ENCODE data around the gene NOS1. TPM values are rescaled to one million over a fixed set of nuclear protein-coding genes. Genes with fewer than 3 reads are reported as not detected.

The NOS1 gene
- total and polyA plus RNA-seq, 2 experiments from 2014 or later = 0.63 to 3.0 TPM

DNA sequence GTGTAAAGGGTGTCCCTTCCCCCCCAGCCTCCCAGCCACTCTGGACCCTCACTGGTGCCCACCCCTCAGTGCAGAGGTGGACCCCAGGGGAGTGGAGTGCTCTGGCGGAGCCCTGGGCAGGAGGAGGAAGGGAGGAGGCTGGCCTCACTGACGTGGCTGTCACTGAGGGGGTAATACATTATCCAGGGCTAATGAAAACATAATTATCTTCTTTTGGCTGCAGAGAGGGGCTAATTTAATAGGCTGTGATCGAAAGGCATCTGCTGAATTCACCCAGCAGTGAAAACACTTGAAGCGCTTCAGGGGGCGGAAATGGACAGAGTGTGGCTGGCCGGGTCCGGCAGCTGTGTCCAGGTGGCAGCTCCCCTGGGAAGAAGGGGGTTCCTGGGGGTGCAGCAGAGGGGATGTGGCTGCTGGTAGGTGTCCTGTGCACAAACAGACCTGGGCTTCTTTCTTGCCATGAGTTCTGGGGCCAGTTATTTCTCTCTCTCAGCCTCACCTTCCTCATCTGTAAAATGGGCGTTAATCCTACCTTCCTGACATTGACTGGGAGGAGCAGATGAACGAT, 3.7 kb upstream of the NOS1 start (continued):
- TF ChIP-seq, protein P1, sequence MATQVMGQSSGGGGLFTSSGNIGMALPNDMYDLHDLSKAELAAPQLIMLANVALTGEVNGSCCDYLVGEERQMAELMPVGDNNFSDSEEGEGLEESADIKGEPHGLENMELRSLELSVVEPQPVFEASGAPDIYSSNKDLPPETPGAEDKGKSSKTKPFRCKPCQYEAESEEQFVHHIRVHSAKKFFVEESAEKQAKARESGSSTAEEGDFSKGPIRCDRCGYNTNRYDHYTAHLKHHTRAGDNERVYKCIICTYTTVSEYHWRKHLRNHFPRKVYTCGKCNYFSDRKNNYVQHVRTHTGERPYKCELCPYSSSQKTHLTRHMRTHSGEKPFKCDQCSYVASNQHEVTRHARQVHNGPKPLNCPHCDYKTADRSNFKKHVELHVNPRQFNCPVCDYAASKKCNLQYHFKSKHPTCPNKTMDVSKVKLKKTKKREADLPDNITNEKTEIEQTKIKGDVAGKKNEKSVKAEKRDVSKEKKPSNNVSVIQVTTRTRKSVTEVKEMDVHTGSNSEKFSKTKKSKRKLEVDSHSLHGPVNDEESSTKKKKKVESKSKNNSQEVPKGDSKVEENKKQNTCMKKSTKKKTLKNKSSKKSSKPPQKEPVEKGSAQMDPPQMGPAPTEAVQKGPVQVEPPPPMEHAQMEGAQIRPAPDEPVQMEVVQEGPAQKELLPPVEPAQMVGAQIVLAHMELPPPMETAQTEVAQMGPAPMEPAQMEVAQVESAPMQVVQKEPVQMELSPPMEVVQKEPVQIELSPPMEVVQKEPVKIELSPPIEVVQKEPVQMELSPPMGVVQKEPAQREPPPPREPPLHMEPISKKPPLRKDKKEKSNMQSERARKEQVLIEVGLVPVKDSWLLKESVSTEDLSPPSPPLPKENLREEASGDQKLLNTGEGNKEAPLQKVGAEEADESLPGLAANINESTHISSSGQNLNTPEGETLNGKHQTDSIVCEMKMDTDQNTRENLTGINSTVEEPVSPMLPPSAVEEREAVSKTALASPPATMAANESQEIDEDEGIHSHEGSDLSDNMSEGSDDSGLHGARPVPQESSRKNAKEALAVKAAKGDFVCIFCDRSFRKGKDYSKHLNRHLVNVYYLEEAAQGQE (IDR thresholded peaks at IDR 0.05; ENCODE audit: unreplicated experiment) = no peak
- TF ChIP-seq NANOG (IDR thresholded peaks at IDR 0.05; ENCODE audit: borderline replicate concordance) (no peak), STAT1 (IDR thresholded peaks at IDR 0.05; ENCODE audit: unreplicated experiment) (no peak), EZH2phosphoT487 (IDR thresholded peaks at IDR 0.05; ENCODE audit: unreplicated experiment) (no peak), JUNB (IDR thresholded peaks at IDR 0.05; ENCODE audit: unreplicated experiment) (no peak)
- TF ChIP-seq, protein P2, sequence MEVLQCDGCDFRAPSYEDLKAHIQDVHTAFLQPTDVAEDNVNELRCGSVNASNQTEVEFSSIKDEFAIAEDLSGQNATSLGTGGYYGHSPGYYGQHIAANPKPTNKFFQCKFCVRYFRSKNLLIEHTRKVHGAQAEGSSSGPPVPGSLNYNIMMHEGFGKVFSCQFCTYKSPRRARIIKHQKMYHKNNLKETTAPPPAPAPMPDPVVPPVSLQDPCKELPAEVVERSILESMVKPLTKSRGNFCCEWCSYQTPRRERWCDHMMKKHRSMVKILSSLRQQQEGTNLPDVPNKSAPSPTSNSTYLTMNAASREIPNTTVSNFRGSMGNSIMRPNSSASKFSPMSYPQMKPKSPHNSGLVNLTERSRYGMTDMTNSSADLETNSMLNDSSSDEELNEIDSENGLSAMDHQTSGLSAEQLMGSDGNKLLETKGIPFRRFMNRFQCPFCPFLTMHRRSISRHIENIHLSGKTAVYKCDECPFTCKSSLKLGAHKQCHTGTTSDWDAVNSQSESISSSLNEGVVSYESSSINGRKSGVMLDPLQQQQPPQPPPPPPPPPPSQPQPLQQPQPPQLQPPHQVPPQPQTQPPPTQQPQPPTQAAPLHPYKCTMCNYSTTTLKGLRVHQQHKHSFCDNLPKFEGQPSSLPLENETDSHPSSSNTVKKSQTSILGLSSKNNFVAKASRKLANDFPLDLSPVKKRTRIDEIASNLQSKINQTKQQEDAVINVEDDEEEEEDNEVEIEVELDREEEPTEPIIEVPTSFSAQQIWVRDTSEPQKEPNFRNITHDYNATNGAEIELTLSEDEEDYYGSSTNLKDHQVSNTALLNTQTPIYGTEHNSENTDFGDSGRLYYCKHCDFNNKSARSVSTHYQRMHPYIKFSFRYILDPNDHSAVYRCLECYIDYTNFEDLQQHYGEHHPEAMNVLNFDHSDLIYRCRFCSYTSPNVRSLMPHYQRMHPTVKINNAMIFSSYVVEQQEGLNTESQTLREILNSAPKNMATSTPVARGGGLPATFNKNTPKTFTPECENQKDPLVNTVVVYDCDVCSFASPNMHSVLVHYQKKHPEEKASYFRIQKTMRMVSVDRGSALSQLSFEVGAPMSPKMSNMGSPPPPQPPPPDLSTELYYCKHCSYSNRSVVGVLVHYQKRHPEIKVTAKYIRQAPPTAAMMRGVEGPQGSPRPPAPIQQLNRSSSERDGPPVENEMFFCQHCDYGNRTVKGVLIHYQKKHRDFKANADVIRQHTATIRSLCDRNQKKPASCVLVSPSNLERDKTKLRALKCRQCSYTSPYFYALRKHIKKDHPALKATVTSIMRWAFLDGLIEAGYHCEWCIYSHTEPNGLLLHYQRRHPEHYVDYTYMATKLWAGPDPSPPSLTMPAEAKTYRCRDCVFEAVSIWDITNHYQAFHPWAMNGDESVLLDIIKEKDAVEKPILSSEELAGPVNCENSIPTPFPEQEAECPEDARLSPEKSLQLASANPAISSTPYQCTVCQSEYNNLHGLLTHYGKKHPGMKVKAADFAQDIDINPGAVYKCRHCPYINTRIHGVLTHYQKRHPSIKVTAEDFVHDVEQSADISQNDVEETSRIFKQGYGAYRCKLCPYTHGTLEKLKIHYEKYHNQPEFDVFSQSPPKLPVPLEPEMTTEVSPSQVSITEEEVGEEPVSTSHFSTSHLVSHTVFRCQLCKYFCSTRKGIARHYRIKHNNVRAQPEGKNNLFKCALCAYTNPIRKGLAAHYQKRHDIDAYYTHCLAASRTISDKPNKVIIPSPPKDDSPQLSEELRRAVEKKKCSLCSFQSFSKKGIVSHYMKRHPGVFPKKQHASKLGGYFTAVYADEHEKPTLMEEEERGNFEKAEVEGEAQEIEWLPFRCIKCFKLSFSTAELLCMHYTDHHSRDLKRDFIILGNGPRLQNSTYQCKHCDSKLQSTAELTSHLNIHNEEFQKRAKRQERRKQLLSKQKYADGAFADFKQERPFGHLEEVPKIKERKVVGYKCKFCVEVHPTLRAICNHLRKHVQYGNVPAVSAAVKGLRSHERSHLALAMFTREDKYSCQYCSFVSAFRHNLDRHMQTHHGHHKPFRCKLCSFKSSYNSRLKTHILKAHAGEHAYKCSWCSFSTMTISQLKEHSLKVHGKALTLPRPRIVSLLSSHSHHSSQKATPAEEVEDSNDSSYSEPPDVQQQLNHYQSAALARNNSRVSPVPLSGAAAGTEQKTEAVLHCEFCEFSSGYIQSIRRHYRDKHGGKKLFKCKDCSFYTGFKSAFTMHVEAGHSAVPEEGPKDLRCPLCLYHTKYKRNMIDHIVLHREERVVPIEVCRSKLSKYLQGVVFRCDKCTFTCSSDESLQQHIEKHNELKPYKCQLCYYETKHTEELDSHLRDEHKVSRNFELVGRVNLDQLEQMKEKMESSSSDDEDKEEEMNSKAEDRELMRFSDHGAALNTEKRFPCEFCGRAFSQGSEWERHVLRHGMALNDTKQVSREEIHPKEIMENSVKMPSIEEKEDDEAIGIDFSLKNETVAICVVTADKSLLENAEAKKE (CRISPR knock-in tag; IDR thresholded peaks at IDR 0.05) = no peak
